MM.1S (cell line): ENCODE data around the gene ARHGAP12.

Experiments used
- EZH2 ChIP-seq: fragments of 300-600 bp; sonication (generic); optimal IDR thresholded peaks from 2 replicates; pipeline ENCODE3; 2017; ENCODE audit warnings: low read depth, mild to moderate bottlenecking, antibody characterized with exemption, low read length, mixed read lengths
- TF ChIP-seq, protein P1 (sequence below): fragments of 300-600 bp; sonication (generic); IDR thresholded peaks from 2 replicates; pipeline ENCODE4 v1.5.1; 2016; ENCODE audit warnings: antibody characterized with exemption, low read length, mixed read lengths

DNA sequence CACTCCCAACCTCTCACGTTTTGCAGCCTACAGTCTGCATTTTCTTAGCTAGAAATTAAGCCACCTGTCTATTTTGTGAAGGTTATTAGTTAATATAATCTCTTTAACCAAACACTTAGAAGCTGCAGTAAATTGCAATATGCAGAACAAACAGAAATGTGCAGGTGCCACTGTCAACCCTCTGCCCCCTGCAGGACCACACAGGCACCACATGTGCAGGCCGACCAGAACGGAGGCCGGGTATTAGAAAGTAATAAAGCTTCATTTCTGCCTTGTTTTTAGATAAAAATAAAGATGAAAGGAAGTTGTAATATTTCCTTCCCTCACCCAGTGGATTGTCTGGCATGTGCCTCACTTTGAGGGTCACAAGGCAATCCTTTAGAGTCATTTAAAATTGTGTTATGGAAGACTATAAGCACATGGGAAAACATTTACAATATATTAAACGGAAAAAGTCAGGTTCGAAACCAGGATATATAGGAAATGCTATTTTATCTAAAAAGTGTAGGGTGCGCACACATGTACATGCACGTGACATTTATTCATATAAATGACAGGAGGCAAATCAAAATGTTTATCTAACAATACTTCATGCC, 158.2 kb downstream of the ARHGAP12 start:
- TF ChIP-seq, protein P1, sequence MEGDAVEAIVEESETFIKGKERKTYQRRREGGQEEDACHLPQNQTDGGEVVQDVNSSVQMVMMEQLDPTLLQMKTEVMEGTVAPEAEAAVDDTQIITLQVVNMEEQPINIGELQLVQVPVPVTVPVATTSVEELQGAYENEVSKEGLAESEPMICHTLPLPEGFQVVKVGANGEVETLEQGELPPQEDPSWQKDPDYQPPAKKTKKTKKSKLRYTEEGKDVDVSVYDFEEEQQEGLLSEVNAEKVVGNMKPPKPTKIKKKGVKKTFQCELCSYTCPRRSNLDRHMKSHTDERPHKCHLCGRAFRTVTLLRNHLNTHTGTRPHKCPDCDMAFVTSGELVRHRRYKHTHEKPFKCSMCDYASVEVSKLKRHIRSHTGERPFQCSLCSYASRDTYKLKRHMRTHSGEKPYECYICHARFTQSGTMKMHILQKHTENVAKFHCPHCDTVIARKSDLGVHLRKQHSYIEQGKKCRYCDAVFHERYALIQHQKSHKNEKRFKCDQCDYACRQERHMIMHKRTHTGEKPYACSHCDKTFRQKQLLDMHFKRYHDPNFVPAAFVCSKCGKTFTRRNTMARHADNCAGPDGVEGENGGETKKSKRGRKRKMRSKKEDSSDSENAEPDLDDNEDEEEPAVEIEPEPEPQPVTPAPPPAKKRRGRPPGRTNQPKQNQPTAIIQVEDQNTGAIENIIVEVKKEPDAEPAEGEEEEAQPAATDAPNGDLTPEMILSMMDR: peak; percentile 81
- TF ChIP-seq EZH2: no peak
